ENCODE results near the gene PITPNM3. TPM values are rescaled to one million over a fixed set of nuclear protein-coding genes. Genes with fewer than 3 reads are reported as not detected.

PITPNM3 gene
- total and polyA plus RNA-seq, 2 of the 13 experiments (the other 11 are each of a cell fraction or from before 2014, with no cell fraction given): 0.13 to 0.29 TPM

- TF ChIP-seq MTA1 (CRISPR knock-in tag; IDR thresholded peaks at IDR 0.05; ENCODE audit: borderline replicate concordance) (no peak), GPBP1L1 (CRISPR knock-in tag; IDR thresholded peaks at IDR 0.05) (no peak), CREM (IDR thresholded peaks at IDR 0.05) (no peak), CREM (CRISPR knock-in tag; IDR thresholded peaks at IDR 0.05) (no peak), EHMT2 (IDR thresholded peaks at IDR 0.05; ENCODE audit: borderline replicate concordance, low read depth, low read length) (peak; percentile 62; the same call in 1 of the 2 replicates)
Measured at GRCh38 chr17:6526362-6527152, 29.8 kb downstream of the PITPNM3 start (continued).

- no peaks in the 10 kb centered on the region for H3K9me3 ChIP-seq (ENCODE audit: low read length)
- H3K79me2 ChIP-seq (ENCODE audit: insufficient read depth, low read length): no peaks in the 10 kb centered on the region
- DNase-seq (ENCODE audit: low spot score) (no peak), ATAC-seq (no peak), FAIRE-seq (no peak)
- H3K27ac ChIP-seq (ENCODE audit: extremely low read length, insufficient read depth, low read length): no peak overlapping the region
- no TSS peak for BruUV-seq (replicated peaks)
- H3K27me3 ChIP-seq (ENCODE audit: control insufficient read depth in 1 of 2, insufficient read depth in 2 of 2, low read length in 2 of 2): no peaks in the 10 kb centered on the region
- 38% methylated on average over 2 of the region's 2 CpGs for WGBS (ENCODE audit: low lambda C conversion rate)
- intact Hi-C loops (cut with micrococcal nuclease; ENCODE audit: unreplicated experiment) (no loop called here), in situ Hi-C loops (cut with HindIII; ENCODE audit: extremely low pct_ligation_motif_present, low pct_unique_long_range_greater_than_20kb) (no loop called here)
- peaks cover 19% of the 10 kb centered on the region for H3K4me1 ChIP-seq (ENCODE audit: insufficient read depth, low read length)
- ChIA-PET CTCF (ENCODE audit: low intra/inter-chr PET ratio, low total read pairs) (no interaction called here), POLR2A (no interaction called here)
- H2AFZ ChIP-seq (ENCODE audit: low read length): no peak overlapping the region
- TF ChIP-seq ZBTB21 (CRISPR knock-in tag; IDR thresholded peaks at IDR 0.05): no peak
- TF ChIP-seq CREB1 (IDR thresholded peaks at IDR 0.05): peak; percentile 73
- no peak for TF ChIP-seq CREB1 (CRISPR knock-in tag; IDR thresholded peaks at IDR 0.05)
- TF ChIP-seq ATF7 (IDR thresholded peaks at IDR 0.05): peak; percentile 96
- no peak for TF ChIP-seq ATF7 (CRISPR knock-in tag; IDR thresholded peaks at IDR 0.05)
- H3K4me3 ChIP-seq (replicated peaks in 1 of 3; ENCODE audit: insufficient read depth in 1 of 3, low read depth in 2 of 3, low read length in 3 of 3): no peak overlapping the region
- no peak overlapping the region for H3K9ac ChIP-seq (ENCODE audit: insufficient read depth, low read depth, low read length)
- H4K20me1 ChIP-seq (ENCODE audit: insufficient read depth, low read length): no peaks in the 10 kb centered on the region
- no peak overlapping the region for H3K4me2 ChIP-seq (ENCODE audit: low read depth, low read length)
- H3K36me3 ChIP-seq (replicated peaks in 1 of 2; ENCODE audit: control insufficient read depth in 1 of 2, insufficient read depth in 2 of 2, low read length in 2 of 2): no peaks in the 10 kb centered on the region
Measured at GRCh38 chr17:6525731-6526130, 30.6 kb downstream of the PITPNM3 start.

Measured in HepG2 (cell line).